ENCODE measurements around the gene ITGB4.

DNA sequence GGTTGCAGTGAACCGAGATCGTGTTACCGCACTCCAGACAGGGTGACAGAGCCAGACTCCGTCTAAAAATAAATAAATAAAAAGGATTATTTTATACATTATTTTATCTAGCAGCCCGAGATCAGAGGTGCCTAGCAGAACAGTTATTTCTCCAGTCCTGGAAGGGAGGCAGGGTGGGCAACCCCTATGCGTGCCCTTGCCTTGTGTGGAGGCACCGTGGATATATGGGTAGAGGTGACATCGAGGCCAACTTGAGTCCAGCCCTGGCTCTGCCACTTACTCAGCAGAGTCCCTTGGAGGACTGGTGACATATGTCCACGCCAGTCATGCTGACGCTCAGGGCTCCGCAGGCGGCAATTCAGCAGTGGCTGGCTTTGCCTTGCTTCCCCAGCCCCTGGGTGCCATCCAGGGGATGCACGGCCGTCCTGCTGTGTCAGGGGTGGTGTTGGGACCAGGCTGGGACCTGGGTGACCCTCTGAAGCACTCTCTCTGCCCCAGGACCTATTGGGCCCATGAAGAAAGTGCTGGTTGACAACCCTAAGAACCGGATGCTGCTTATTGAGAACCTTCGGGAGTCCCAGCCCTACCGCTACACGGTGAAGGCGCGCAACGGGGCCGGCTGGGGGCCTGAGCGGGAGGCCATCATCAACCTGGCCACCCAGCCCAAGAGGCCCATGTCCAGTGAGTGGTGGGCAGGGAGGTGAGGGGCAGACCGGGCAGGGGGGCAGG is 30.6 kb downstream of the ITGB4 start:
- no peak for TF ChIP-seq POLR2AphosphoS5 (IDR thresholded peaks at IDR 0.05; ENCODE audit: insufficient read depth, low read depth, low read length)
- no peak for TF ChIP-seq POLR2A (IDR thresholded peaks at IDR 0.05; ENCODE audit: low read depth, low read length)
